ENCODE results near the gene PAQR4. TPM values are rescaled to one million over a fixed set of nuclear protein-coding genes. Genes with fewer than 3 reads are reported as not detected.

PAQR4 gene
- polyA plus RNA-seq, 1 donor from 2014 or later = 47.8 TPM

GRCh38 chr16:2969545-2970521, 685 bp downstream of the PAQR4 start:
- H3K27ac ChIP-seq (ENCODE audit: low read length) = peak overlapping the region; percentile 20
- no peaks in the 10 kb centered on the region for H4K20me1 ChIP-seq (ENCODE audit: insufficient read depth)

GRCh38 chr16:2970563-2970962, 1.4 kb downstream of the PAQR4 start:
- H3K9ac ChIP-seq (ENCODE audit: low read length) = peak overlapping the region; percentile 83
- no peaks in the 10 kb centered on the region for H3K9me3 ChIP-seq (ENCODE audit: low read length)
- H3K4me2 ChIP-seq (ENCODE audit: low read length) = peak overlapping the region; percentile 76
- H3F3A ChIP-seq (ENCODE audit: insufficient read depth, low read length, poor library complexity, severe bottlenecking) = no peaks in the 10 kb centered on the region
- H3K27ac ChIP-seq (ENCODE audit: low read length) = no peak overlapping the region
- TF ChIP-seq CTCF (IDR thresholded peaks at IDR 0.05; ENCODE audit: poor library complexity, severe bottlenecking) (no peak), EP300 (conservative IDR thresholded peaks at IDR 0.05; ENCODE audit: poor library complexity, severe bottlenecking) (no peak), SMC3 (conservative IDR thresholded peaks at IDR 0.05; ENCODE audit: poor library complexity) (no peak), RAD21 (conservative IDR thresholded peaks at IDR 0.05) (no peak), TAF1 (IDR thresholded peaks at IDR 0.05; ENCODE audit: low read depth) (no peak)
- TF ChIP-seq, protein P1, sequence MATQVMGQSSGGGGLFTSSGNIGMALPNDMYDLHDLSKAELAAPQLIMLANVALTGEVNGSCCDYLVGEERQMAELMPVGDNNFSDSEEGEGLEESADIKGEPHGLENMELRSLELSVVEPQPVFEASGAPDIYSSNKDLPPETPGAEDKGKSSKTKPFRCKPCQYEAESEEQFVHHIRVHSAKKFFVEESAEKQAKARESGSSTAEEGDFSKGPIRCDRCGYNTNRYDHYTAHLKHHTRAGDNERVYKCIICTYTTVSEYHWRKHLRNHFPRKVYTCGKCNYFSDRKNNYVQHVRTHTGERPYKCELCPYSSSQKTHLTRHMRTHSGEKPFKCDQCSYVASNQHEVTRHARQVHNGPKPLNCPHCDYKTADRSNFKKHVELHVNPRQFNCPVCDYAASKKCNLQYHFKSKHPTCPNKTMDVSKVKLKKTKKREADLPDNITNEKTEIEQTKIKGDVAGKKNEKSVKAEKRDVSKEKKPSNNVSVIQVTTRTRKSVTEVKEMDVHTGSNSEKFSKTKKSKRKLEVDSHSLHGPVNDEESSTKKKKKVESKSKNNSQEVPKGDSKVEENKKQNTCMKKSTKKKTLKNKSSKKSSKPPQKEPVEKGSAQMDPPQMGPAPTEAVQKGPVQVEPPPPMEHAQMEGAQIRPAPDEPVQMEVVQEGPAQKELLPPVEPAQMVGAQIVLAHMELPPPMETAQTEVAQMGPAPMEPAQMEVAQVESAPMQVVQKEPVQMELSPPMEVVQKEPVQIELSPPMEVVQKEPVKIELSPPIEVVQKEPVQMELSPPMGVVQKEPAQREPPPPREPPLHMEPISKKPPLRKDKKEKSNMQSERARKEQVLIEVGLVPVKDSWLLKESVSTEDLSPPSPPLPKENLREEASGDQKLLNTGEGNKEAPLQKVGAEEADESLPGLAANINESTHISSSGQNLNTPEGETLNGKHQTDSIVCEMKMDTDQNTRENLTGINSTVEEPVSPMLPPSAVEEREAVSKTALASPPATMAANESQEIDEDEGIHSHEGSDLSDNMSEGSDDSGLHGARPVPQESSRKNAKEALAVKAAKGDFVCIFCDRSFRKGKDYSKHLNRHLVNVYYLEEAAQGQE (IDR thresholded peaks at IDR 0.05; ENCODE audit: borderline replicate concordance) = no peak
- peaks cover 27% of the 10 kb centered on the region for H3K27me3 ChIP-seq (ENCODE audit: insufficient read depth, low read depth, low read length)
- H3K36me3 ChIP-seq (ENCODE audit: insufficient read depth, low read length) = no peaks in the 10 kb centered on the region
- H2AFZ ChIP-seq (ENCODE audit: low read depth, low read length) = no peak overlapping the region
- H3K79me2 ChIP-seq (replicated peaks; ENCODE audit: insufficient read depth, low read length) = no peaks in the 10 kb centered on the region
- H3K4me3 ChIP-seq (ENCODE audit: low read length) = peak overlapping the region; percentile 98
- no peaks in the 10 kb centered on the region for H3K9me2 ChIP-seq (ENCODE audit: insufficient read depth, low read length)
- H4K20me1 ChIP-seq (ENCODE audit: insufficient read depth) = no peaks in the 10 kb centered on the region

More at GRCh38 chr16:2969545-2970521, 685 bp downstream of the PAQR4 start:
- Histone ChIP-seq H3K4me3 (ENCODE audit: low read length) (peak overlapping the region; percentile 98), H3K9me3 (ENCODE audit: low read length) (no peaks in the 10 kb centered on the region), H3K9me2 (ENCODE audit: insufficient read depth, low read length) (no peaks in the 10 kb centered on the region), H3K79me2 (replicated peaks; ENCODE audit: insufficient read depth, low read length) (no peaks in the 10 kb centered on the region), H3K4me2 (ENCODE audit: low read length) (peak overlapping the region; percentile 76), H3K27me3 (ENCODE audit: insufficient read depth, low read depth, low read length) (peaks cover 34% of the 10 kb centered on the region), H3K36me3 (ENCODE audit: insufficient read depth, low read length) (no peaks in the 10 kb centered on the region), H3F3A (ENCODE audit: insufficient read depth, low read length, poor library complexity, severe bottlenecking) (no peaks in the 10 kb centered on the region), H2AFZ (ENCODE audit: low read depth, low read length) (no peak overlapping the region), H3K9ac (ENCODE audit: low read length) (peak overlapping the region; percentile 83)
- TF ChIP-seq TAF1 (IDR thresholded peaks at IDR 0.05; ENCODE audit: low read depth) = no peak
- peak; percentile 8 for TF ChIP-seq RAD21 (conservative IDR thresholded peaks at IDR 0.05)
- peak; percentile 16 for TF ChIP-seq SMC3 (conservative IDR thresholded peaks at IDR 0.05; ENCODE audit: poor library complexity)
- peak; percentile 70 for TF ChIP-seq CTCF (IDR thresholded peaks at IDR 0.05; ENCODE audit: poor library complexity, severe bottlenecking)
- peak; percentile 69 for TF ChIP-seq MXI1 (conservative IDR thresholded peaks at IDR 0.05; ENCODE audit: poor library complexity, severe bottlenecking)
